ENCODE results near the gene SAA1. TPM values are rescaled to one million over a fixed set of nuclear protein-coding genes. Genes with fewer than 3 reads are reported as not detected.
"Not testable (repeated sequence)": the region's sequence is repeated elsewhere in the genome, so short reads cannot be mapped to it uniquely, and the experiment has no call there.

The SAA1 gene
- total and polyA plus RNA-seq, 3 donors from 2014 or later: 6.2 TPM; not detected in 2

DNA sequence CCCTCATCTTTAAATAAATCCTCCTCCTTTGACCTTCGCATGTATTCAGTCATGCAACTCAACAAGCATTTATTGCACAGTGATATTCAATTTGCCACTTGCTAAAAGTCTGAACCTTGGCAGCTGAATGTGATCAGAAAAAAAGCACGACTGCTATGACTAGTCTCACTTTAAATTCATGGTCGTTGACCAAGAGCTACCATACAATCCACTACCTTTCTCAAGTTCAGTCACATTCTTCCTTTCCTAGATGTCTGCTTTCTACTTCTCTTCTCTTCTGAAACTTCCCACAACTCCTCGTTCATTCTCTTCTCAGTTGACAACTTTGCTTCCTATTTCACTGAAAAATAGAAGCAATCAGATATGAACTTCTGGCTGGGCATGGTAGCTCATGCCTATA is 2.0 kb upstream of the SAA1 start:
- intact Hi-C loops (cut with DNase I; ENCODE audit: low total_unique reads): no loop called here
- Histone ChIP-seq H3K4me3 (no peak overlapping the region), H3K4me1 (no peaks in the 10 kb centered on the region), H3K36me3 (ENCODE audit: low read depth, missing control alignments) (no peaks in the 10 kb centered on the region), H3K27ac (no peak overlapping the region), H3K27me3 (no peaks in the 10 kb centered on the region), H3K9me3 (no peaks in the 10 kb centered on the region)
- no peak for TF ChIP-seq POLR2A (IDR thresholded peaks at IDR 0.05)
- TF ChIP-seq, protein P1, sequence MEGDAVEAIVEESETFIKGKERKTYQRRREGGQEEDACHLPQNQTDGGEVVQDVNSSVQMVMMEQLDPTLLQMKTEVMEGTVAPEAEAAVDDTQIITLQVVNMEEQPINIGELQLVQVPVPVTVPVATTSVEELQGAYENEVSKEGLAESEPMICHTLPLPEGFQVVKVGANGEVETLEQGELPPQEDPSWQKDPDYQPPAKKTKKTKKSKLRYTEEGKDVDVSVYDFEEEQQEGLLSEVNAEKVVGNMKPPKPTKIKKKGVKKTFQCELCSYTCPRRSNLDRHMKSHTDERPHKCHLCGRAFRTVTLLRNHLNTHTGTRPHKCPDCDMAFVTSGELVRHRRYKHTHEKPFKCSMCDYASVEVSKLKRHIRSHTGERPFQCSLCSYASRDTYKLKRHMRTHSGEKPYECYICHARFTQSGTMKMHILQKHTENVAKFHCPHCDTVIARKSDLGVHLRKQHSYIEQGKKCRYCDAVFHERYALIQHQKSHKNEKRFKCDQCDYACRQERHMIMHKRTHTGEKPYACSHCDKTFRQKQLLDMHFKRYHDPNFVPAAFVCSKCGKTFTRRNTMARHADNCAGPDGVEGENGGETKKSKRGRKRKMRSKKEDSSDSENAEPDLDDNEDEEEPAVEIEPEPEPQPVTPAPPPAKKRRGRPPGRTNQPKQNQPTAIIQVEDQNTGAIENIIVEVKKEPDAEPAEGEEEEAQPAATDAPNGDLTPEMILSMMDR (IDR thresholded peaks at IDR 0.05): no peak
- WGBS, 2 donors: 77 to 87% methylated on average over 4 of the region's 4 CpGs
- no peak for DNase-seq

DNA sequence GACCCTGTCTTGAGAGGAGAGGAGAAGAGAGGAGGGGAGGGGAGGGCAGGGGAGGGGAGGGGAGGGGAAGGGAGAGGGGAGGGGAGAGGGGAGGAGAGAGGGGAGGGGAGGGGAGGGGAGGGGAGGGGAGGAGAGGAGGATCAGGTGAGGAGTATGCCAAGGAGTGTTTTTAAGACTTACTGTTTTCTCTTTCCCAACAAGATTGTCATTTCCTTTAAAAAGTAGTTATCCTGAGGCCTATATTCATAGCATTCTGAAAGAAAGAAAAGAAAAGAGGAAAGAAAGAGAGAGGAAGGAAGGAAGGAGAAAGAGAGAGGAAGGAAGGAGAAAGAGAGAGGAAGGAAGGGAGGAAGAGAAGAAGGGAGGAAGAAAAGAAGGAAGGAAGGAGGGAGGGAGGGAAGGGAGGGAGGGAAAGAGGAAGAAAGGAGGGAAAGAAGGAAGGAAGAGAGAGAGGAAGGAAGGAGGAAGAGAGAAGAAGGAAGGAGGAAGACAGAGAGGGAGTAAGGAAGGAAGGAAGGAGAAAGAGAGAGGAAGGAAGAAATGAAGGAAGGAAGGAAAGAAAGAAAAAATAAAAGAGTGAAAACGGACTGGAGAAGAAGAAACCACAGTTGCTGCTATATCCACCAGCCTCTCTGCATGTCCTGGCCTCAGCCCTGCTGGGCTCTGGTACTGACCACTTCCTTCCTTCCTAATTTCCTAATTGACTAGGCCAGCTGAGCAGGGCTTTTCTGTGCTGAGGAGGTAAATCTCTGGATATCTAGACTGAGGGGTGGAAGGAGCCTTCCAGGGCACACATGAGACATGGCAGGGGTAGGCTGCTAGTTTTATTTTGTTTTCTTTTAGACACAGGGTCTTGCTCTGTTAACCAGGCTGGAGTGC is 1.1 kb upstream of the SAA1 start:
- Histone ChIP-seq H3K36me3 (ENCODE audit: low read depth, missing control alignments) (no peaks in the 10 kb centered on the region), H3K4me1 (no peaks in the 10 kb centered on the region), H3K9me3 (no peaks in the 10 kb centered on the region), H3K27ac (no peak overlapping the region), H3K27me3 (no peaks in the 10 kb centered on the region), H3K4me3 (no peak overlapping the region)
- no peak for DNase-seq
- 64 to 67% methylated on average over 1 of the region's 1 CpG for WGBS, 2 donors
- TF ChIP-seq, protein P1 (IDR thresholded peaks at IDR 0.05): no peak
- TF ChIP-seq POLR2A (IDR thresholded peaks at IDR 0.05): no peak
- intact Hi-C loops (cut with DNase I; ENCODE audit: low total_unique reads): no loop called here

DNA sequence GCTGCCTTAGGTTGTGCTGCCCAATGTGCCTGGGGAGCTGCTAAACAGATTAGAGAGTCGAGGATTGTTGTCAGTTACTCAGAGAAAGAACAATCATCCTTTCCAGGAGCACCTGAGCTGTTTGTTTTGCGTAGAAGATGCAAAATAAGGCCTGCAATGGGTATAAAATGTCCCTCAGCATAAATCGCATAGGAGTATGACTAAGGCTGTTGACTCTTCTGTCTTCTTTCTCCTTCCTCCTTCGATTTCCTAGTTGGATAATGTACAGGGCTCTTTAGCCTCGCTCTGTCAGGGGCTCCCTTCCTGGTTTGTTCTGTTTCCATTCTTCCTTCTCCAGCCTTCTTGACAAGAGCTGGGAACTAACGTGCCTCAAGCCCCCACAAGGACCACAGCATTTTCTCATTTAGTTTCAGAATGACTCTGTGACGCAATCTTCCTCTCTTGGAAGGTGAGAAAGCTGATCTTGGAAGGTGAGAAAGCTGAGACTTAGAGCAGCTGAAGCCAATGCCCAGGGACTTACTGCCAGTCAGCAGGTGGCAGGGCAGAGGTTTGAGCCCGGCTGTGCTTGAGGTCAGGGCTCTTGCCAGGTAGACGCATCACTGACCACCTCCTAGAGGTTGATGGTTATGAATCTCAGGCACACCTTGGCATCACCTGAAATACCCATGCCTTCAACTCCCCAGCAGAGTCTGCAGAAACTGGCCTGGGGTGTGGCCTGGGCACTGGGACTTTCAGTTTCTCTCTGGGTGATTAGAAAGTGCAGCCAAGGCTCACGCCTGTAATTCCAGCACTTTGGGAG is 1.5 kb downstream of the SAA1 start:
- H3K9me3 ChIP-seq; intact Hi-C loops (cut with DNase I; ENCODE audit: low total_unique reads); DNase-seq; H3K4me1 ChIP-seq; H3K27ac ChIP-seq; H3K4me3 ChIP-seq; H3K36me3 ChIP-seq (ENCODE audit: low read depth, missing control alignments); H3K27me3 ChIP-seq: not testable (repeated sequence)
- WGBS, 2 donors: 79 to 84% methylated on average over 6 to 9 of the region's 10 CpGs

DNA sequence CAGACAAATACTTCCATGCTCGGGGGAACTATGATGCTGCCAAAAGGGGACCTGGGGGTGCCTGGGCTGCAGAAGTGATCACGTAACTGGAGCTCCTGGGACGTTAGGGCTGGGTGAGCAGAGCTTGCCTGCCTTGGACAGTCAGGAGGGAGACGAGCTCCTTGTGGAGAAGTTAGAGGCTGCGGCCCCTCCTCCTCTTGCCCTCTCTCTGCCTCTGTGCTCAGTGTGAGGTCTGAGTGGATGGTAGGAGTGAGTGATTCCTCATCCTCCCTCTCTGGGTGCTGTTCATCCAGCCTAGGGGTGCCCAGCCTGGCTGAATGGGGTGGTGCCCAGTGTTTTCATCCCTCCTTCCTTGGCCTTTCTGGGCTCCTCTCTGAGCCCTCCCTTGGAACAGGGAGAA is 3.2 kb downstream of the SAA1 start:
- H3K27me3 ChIP-seq; H3K36me3 ChIP-seq (ENCODE audit: low read depth, missing control alignments); DNase-seq; intact Hi-C loops (cut with DNase I; ENCODE audit: low total_unique reads); H3K27ac ChIP-seq; H3K4me3 ChIP-seq; H3K4me1 ChIP-seq; H3K9me3 ChIP-seq: not testable (repeated sequence)
- WGBS, 2 donors: 52% methylated on average over 3 of the region's 5 CpGs; no CpG with 5 or more reads in 1 of the 2 donors

DNA sequence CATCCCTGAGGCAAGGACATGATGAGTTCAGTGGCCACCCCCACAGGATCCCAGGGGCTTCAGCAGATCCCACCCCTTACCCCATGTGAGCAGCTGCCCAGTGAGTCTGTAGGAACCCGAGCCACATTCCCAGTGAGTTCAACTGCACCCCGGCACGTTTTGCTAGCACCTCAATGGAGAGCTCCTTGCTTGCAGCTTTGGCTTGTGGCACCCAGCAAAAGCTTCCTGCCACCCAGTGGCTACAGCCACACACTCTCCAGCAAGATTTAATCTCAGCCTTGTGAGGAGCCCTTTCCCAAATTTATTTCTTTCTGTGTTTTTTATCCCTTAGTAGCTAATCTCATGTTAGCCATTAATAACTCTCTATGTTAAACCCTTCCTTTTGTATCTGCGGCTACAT is 4.0 kb downstream of the SAA1 start:
- TF ChIP-seq POLR2A (IDR thresholded peaks at IDR 0.05): no peak
- TF ChIP-seq, protein P1 (IDR thresholded peaks at IDR 0.05): no peak
- Histone ChIP-seq H3K4me1 (no peaks in the 10 kb centered on the region), H3K27me3 (no peaks in the 10 kb centered on the region), H3K4me3 (no peak overlapping the region), H3K36me3 (ENCODE audit: low read depth, missing control alignments) (no peaks in the 10 kb centered on the region), H3K9me3 (no peaks in the 10 kb centered on the region), H3K27ac (no peak overlapping the region)
- intact Hi-C loops (cut with DNase I; ENCODE audit: low total_unique reads): no loop called here
- WGBS, 2 donors: 66 to 73% methylated on average over 4 of the region's 4 CpGs
- no peak for DNase-seq
